ENCODE measurements around the gene ARHGEF7. TPM values are rescaled to one million over a fixed set of nuclear protein-coding genes. Genes with fewer than 3 reads are reported as not detected.
A peak's percentile ranks its signal among the peaks of the same experiment; 100 is the strongest.

ARHGEF7 gene
- total and polyA plus RNA-seq, 2 experiments from 2014 or later: 30.1 to 46.8 TPM

DNA sequence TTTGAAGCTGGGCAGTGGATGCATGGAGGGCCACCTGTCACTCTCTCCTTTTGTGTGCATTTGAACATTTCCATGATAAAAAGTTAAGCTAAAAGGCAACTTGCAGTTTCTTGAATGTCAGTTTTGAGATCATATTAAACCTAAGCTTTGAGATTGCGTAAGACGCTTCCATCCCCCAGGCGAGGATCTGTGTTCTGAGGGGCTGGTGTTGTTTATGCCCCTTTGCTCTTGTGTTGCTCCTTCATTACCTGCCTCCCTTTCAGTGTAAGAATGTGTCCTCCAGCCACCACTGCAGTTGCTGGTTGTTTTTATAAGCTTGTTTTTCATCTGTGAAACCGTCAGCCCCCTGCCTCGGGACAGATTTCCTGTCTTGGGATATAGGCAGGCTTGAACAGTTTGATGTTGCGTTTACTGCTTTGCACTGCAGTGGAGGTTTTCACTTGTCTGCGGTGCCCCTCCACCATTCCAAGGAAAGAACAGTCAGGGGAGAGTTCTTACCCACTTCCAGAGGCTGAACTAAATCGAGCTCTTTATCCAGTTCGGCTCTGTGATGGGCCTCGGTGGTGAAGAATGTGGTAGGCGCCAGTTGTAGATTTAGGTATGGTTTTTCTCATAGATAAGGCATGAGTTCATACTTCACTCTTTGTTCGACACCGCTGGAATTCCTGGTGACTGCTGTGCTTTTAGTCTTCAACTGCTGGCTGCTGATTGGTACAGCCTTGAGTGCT is 96.8 kb downstream of the ARHGEF7 start:
- peaks cover 26% of the 10 kb centered on the region for H3K4me1 ChIP-seq (ENCODE audit: insufficient read depth)
- H3K27ac ChIP-seq: peak overlapping the region; percentile 60
- H2AFZ ChIP-seq: no peak overlapping the region
- 55% methylated on average over 13 of the region's 13 CpGs for WGBS (ENCODE audit: low lambda C conversion rate, missing lambda C conversion rate)
- H3K4me2 ChIP-seq: peak overlapping the region; percentile 57
- no peaks in the 10 kb centered on the region for H3K27me3 ChIP-seq
- no peak for DNase-seq (ENCODE audit: low spot score)
- no peaks in the 10 kb centered on the region for H3K36me3 ChIP-seq (replicated peaks; ENCODE audit: insufficient read depth, low read depth)
- H3K9me3 ChIP-seq (ENCODE audit: low read depth): no peaks in the 10 kb centered on the region
- H3K4me3 ChIP-seq: no peak overlapping the region
- peaks cover 72% of the 10 kb centered on the region for H4K20me1 ChIP-seq (ENCODE audit: insufficient read depth, poor library complexity, severe bottlenecking)
- H3K9me2 ChIP-seq (replicated peaks; ENCODE audit: insufficient read depth): no peaks in the 10 kb centered on the region
- no peak for TF ChIP-seq EZH2phosphoT487 (IDR thresholded peaks at IDR 0.05; ENCODE audit: low read depth, severe bottlenecking, unreplicated experiment)
- TF ChIP-seq EZH2 (IDR thresholded peaks at IDR 0.05; ENCODE audit: borderline replicate concordance): no peak
- TF ChIP-seq, protein P1, sequence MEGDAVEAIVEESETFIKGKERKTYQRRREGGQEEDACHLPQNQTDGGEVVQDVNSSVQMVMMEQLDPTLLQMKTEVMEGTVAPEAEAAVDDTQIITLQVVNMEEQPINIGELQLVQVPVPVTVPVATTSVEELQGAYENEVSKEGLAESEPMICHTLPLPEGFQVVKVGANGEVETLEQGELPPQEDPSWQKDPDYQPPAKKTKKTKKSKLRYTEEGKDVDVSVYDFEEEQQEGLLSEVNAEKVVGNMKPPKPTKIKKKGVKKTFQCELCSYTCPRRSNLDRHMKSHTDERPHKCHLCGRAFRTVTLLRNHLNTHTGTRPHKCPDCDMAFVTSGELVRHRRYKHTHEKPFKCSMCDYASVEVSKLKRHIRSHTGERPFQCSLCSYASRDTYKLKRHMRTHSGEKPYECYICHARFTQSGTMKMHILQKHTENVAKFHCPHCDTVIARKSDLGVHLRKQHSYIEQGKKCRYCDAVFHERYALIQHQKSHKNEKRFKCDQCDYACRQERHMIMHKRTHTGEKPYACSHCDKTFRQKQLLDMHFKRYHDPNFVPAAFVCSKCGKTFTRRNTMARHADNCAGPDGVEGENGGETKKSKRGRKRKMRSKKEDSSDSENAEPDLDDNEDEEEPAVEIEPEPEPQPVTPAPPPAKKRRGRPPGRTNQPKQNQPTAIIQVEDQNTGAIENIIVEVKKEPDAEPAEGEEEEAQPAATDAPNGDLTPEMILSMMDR (IDR thresholded peaks at IDR 0.05; ENCODE audit: poor library complexity): no peak
- H3K79me2 ChIP-seq: peaks cover 97% of the 10 kb centered on the region

DNA sequence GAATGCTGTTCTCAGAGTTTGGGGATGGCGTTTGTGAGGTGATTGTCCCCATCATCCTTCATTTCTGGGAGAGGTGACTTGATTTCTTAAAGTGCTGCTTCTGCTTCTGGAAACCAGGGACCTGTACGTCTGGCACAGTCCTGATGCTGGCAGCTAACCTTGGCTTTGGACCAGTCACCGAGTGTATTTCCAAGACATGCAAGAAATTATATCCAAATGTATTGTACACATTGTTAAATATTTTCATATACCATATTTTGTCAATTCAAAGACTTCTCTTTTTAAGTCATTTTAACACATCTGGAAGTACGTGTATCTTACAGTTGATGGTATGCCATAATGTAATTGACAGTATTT is 97.4 kb downstream of the ARHGEF7 start:
- H4K20me1 ChIP-seq (ENCODE audit: insufficient read depth, poor library complexity, severe bottlenecking): peaks cover 76% of the 10 kb centered on the region
- TF ChIP-seq EZH2phosphoT487 (IDR thresholded peaks at IDR 0.05; ENCODE audit: low read depth, severe bottlenecking, unreplicated experiment): no peak
- no peak for TF ChIP-seq EZH2 (IDR thresholded peaks at IDR 0.05; ENCODE audit: borderline replicate concordance)
- TF ChIP-seq, protein P1 (IDR thresholded peaks at IDR 0.05; ENCODE audit: poor library complexity): no peak
- peaks cover 26% of the 10 kb centered on the region for H3K4me1 ChIP-seq (ENCODE audit: insufficient read depth)
- H3K36me3 ChIP-seq (replicated peaks; ENCODE audit: insufficient read depth, low read depth): no peaks in the 10 kb centered on the region
- H3K9me2 ChIP-seq (replicated peaks; ENCODE audit: insufficient read depth): no peaks in the 10 kb centered on the region
- no peak overlapping the region for H3K4me3 ChIP-seq
- DNase-seq (ENCODE audit: low spot score): no peak
- no peak overlapping the region for H2AFZ ChIP-seq
- peaks cover 97% of the 10 kb centered on the region for H3K79me2 ChIP-seq
- peak overlapping the region; percentile 57 for H3K4me2 ChIP-seq
- H3K27me3 ChIP-seq: no peaks in the 10 kb centered on the region
- H3K9me3 ChIP-seq (ENCODE audit: low read depth): no peaks in the 10 kb centered on the region
- peak overlapping the region; percentile 60 for H3K27ac ChIP-seq
- WGBS (ENCODE audit: low lambda C conversion rate, missing lambda C conversion rate): 83% methylated on average over 4 of the region's 4 CpGs

DNA sequence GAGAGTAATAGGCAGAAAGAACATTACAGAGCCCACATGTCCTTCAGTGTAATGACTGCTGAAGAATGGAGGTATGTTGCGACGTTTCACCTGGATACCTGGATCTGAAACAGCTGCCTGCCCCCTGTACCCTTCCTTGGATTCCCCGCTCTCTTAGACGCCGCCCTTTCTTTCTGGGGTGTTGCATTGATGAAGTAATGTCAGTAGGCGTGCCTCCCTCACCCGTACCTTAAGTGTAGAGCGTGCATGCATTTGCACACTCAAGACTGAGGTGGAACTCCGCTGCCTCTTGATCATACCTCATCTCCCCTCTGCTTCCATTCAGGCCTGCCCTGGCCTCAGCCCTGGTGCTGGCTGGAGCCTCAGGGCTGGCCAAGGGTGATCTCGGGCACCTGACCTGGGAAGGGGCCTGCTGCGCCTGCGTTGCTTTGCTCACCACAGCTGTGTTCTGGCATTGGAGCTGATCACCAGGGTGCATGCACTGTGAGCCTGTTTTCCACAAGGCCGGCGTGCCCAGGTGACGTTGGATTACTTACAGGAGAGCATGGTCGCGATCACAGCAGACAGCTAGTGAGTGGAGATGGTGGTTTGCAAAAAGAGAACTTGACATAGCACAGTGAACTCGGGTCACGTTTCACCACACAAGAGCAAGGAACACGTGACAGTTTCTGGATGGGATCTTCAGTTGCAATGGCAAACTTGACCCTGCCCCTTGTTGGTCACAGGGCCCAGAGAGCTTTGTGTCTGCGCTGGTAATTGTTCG is 99.0 kb downstream of the ARHGEF7 start:
- H3K27me3 ChIP-seq: no peaks in the 10 kb centered on the region
- peaks cover 74% of the 10 kb centered on the region for H4K20me1 ChIP-seq (ENCODE audit: insufficient read depth, poor library complexity, severe bottlenecking)
- H3K36me3 ChIP-seq (replicated peaks; ENCODE audit: insufficient read depth, low read depth): no peaks in the 10 kb centered on the region
- H3K4me3 ChIP-seq: no peak overlapping the region
- H3K9me3 ChIP-seq (ENCODE audit: low read depth): no peaks in the 10 kb centered on the region
- peaks cover 26% of the 10 kb centered on the region for H3K4me1 ChIP-seq (ENCODE audit: insufficient read depth)
- TF ChIP-seq EZH2phosphoT487 (IDR thresholded peaks at IDR 0.05; ENCODE audit: low read depth, severe bottlenecking, unreplicated experiment) (no peak), EZH2 (IDR thresholded peaks at IDR 0.05; ENCODE audit: borderline replicate concordance) (no peak)
- TF ChIP-seq, protein P1 (IDR thresholded peaks at IDR 0.05; ENCODE audit: poor library complexity): no peak
- no peak overlapping the region for H3K4me2 ChIP-seq
- H2AFZ ChIP-seq: no peak overlapping the region
- peaks cover 97% of the 10 kb centered on the region for H3K79me2 ChIP-seq
- H3K9me2 ChIP-seq (replicated peaks; ENCODE audit: insufficient read depth): no peaks in the 10 kb centered on the region
- no peak overlapping the region for H3K27ac ChIP-seq
- WGBS (ENCODE audit: low lambda C conversion rate, missing lambda C conversion rate): 86% methylated on average over 22 of the region's 22 CpGs
- no peak for DNase-seq (ENCODE audit: low spot score)
